ENCODE measurements around the gene METAP1D.

Gene METAP1D

GRCh38 chr2:172072706-172073105, 73.0 kb downstream of the METAP1D start:
- Histone ChIP-seq H3K9me3 (ENCODE audit: insufficient read depth, low read depth, low read length) (no peaks in the 10 kb centered on the region), H3K4me1 (ENCODE audit: insufficient read depth, low read length) (no peaks in the 10 kb centered on the region), H3K27ac (ENCODE audit: low read length) (no peak overlapping the region), H3K4me3 (ENCODE audit: low read length) (no peak overlapping the region), H3K27me3 (ENCODE audit: insufficient read depth, low read length) (peaks cover 28% of the 10 kb centered on the region), H3K36me3 (ENCODE audit: insufficient read depth, low read depth, low read length) (no peaks in the 10 kb centered on the region), H3K9ac (ENCODE audit: low read depth, low read length) (no peak overlapping the region)

GRCh38 chr2:172073518-172073917, 73.8 kb downstream of the METAP1D start:
- no peak overlapping the region for H3K9ac ChIP-seq (ENCODE audit: low read depth, low read length)
- H3K9me3 ChIP-seq (ENCODE audit: insufficient read depth, low read depth, low read length) = no peaks in the 10 kb centered on the region
- H3K4me3 ChIP-seq (ENCODE audit: low read length) = no peak overlapping the region
- no peaks in the 10 kb centered on the region for H3K36me3 ChIP-seq (ENCODE audit: insufficient read depth, low read depth, low read length)
- H3K27ac ChIP-seq (ENCODE audit: low read length) = no peak overlapping the region
- peaks cover 36% of the 10 kb centered on the region for H3K27me3 ChIP-seq (ENCODE audit: insufficient read depth, low read length)
- no peaks in the 10 kb centered on the region for H3K4me1 ChIP-seq (ENCODE audit: insufficient read depth, low read length)

GRCh38 chr2:172074254-172074653, 74.5 kb downstream of the METAP1D start:
- Histone ChIP-seq H3K27ac (ENCODE audit: low read length) (no peak overlapping the region), H3K9ac (ENCODE audit: low read depth, low read length) (no peak overlapping the region), H3K9me3 (ENCODE audit: insufficient read depth, low read depth, low read length) (no peaks in the 10 kb centered on the region), H3K36me3 (ENCODE audit: insufficient read depth, low read depth, low read length) (no peaks in the 10 kb centered on the region), H3K4me1 (ENCODE audit: insufficient read depth, low read length) (no peaks in the 10 kb centered on the region), H3K4me3 (ENCODE audit: low read length) (no peak overlapping the region), H3K27me3 (ENCODE audit: insufficient read depth, low read length) (peaks cover 43% of the 10 kb centered on the region)

- H3K4me1 ChIP-seq (ENCODE audit: insufficient read depth, low read length) = peaks cover 4% of the 10 kb centered on the region; the same call in 1 of the 2 replicates
- no peaks in the 10 kb centered on the region for H3K36me3 ChIP-seq (ENCODE audit: insufficient read depth, low read depth, low read length)
- H3K4me3 ChIP-seq (ENCODE audit: low read length) = no peak overlapping the region
- peaks cover 15% of the 10 kb centered on the region; the same call in 1 of the 2 replicates for H3K9me3 ChIP-seq (ENCODE audit: insufficient read depth, low read depth, low read length)
- H3K9ac ChIP-seq (ENCODE audit: low read depth, low read length) = no peak overlapping the region
- H3K27me3 ChIP-seq (ENCODE audit: insufficient read depth, low read length) = peaks cover 95% of the 10 kb centered on the region
- H3K27ac ChIP-seq (ENCODE audit: low read length) = no peak overlapping the region
Observed at GRCh38 chr2:172079416-172079815, 79.7 kb downstream of the METAP1D start.

GRCh38 chr2:172079838-172080640, 80.3 kb downstream of the METAP1D start:
- Histone ChIP-seq H3K9ac (ENCODE audit: low read depth, low read length) (no peak overlapping the region), H3K27me3 (ENCODE audit: insufficient read depth, low read length) (peaks cover 97% of the 10 kb centered on the region), H3K9me3 (ENCODE audit: insufficient read depth, low read depth, low read length) (peaks cover 15% of the 10 kb centered on the region; the same call in 1 of the 2 replicates), H3K4me1 (ENCODE audit: insufficient read depth, low read length) (peaks cover 4% of the 10 kb centered on the region; the same call in 1 of the 2 replicates), H3K27ac (ENCODE audit: low read length) (no peak overlapping the region), H3K4me3 (ENCODE audit: low read length) (no peak overlapping the region), H3K36me3 (ENCODE audit: insufficient read depth, low read depth, low read length) (no peaks in the 10 kb centered on the region)

- Histone ChIP-seq H3K4me1 (ENCODE audit: insufficient read depth, low read length) (peaks cover 4% of the 10 kb centered on the region; the same call in 1 of the 2 replicates), H3K4me3 (ENCODE audit: low read length) (peak overlapping the region; percentile 39; the same call in 1 of the 2 replicates), H3K27me3 (ENCODE audit: insufficient read depth, low read length) (peaks cover 97% of the 10 kb centered on the region)
Observed at GRCh38 chr2:172080641-172081220, 81.0 kb downstream of the METAP1D start.

GRCh38 chr2:172081221-172082022, 81.7 kb downstream of the METAP1D start:
- H3K4me1 ChIP-seq (ENCODE audit: insufficient read depth, low read length) = peaks cover 4% of the 10 kb centered on the region; the same call in 1 of the 2 replicates
- no peaks in the 10 kb centered on the region for H3K36me3 ChIP-seq (ENCODE audit: insufficient read depth, low read depth, low read length)
- peak overlapping the region; percentile 39; the same call in 1 of the 2 replicates for H3K4me3 ChIP-seq (ENCODE audit: low read length)
- H3K9me3 ChIP-seq (ENCODE audit: insufficient read depth, low read depth, low read length) = peaks cover 18% of the 10 kb centered on the region; the same call in 1 of the 2 replicates
- peaks cover 100% of the 10 kb centered on the region for H3K27me3 ChIP-seq (ENCODE audit: insufficient read depth, low read length)
- H3K9ac ChIP-seq (ENCODE audit: low read depth, low read length) = no peak overlapping the region
- H3K27ac ChIP-seq (ENCODE audit: low read length) = no peak overlapping the region

More at GRCh38 chr2:172080641-172081220, 81.0 kb downstream of the METAP1D start:
- Histone ChIP-seq H3K36me3 (ENCODE audit: insufficient read depth, low read depth, low read length) (no peaks in the 10 kb centered on the region), H3K9ac (ENCODE audit: low read depth, low read length) (no peak overlapping the region), H3K27ac (ENCODE audit: low read length) (no peak overlapping the region), H3K9me3 (ENCODE audit: insufficient read depth, low read depth, low read length) (peaks cover 15% of the 10 kb centered on the region; the same call in 1 of the 2 replicates)

GRCh38 chr2:172082105-172082943, 82.6 kb downstream of the METAP1D start:
- Histone ChIP-seq H3K27ac (ENCODE audit: low read length) (no peak overlapping the region), H3K9ac (ENCODE audit: low read depth, low read length) (no peak overlapping the region), H3K36me3 (ENCODE audit: insufficient read depth, low read depth, low read length) (no peaks in the 10 kb centered on the region), H3K4me1 (ENCODE audit: insufficient read depth, low read length) (peaks cover 7% of the 10 kb centered on the region; the same call in 1 of the 2 replicates), H3K9me3 (ENCODE audit: insufficient read depth, low read depth, low read length) (peaks cover 19% of the 10 kb centered on the region; the same call in 1 of the 2 replicates), H3K27me3 (ENCODE audit: insufficient read depth, low read length) (peaks cover 100% of the 10 kb centered on the region), H3K4me3 (ENCODE audit: low read length) (no peak overlapping the region)

- Histone ChIP-seq H3K4me3 (ENCODE audit: low read length) (no peak overlapping the region), H3K27me3 (ENCODE audit: insufficient read depth, low read length) (peaks cover 100% of the 10 kb centered on the region), H3K4me1 (ENCODE audit: insufficient read depth, low read length) (peaks cover 12% of the 10 kb centered on the region; the same call in 1 of the 2 replicates), H3K36me3 (ENCODE audit: insufficient read depth, low read depth, low read length) (no peaks in the 10 kb centered on the region), H3K27ac (ENCODE audit: low read length) (no peak overlapping the region), H3K9ac (ENCODE audit: low read depth, low read length) (no peak overlapping the region), H3K9me3 (ENCODE audit: insufficient read depth, low read depth, low read length) (peaks cover 19% of the 10 kb centered on the region; the same call in 1 of the 2 replicates)
Observed at GRCh38 chr2:172082944-172083627, 83.3 kb downstream of the METAP1D start.

GRCh38 chr2:172083628-172084394, 84.1 kb downstream of the METAP1D start:
- Histone ChIP-seq H3K27me3 (ENCODE audit: insufficient read depth, low read length) (peaks cover 100% of the 10 kb centered on the region), H3K9ac (ENCODE audit: low read depth, low read length) (no peak overlapping the region), H3K36me3 (ENCODE audit: insufficient read depth, low read depth, low read length) (no peaks in the 10 kb centered on the region), H3K27ac (ENCODE audit: low read length) (no peak overlapping the region), H3K9me3 (ENCODE audit: insufficient read depth, low read depth, low read length) (peaks cover 19% of the 10 kb centered on the region; the same call in 1 of the 2 replicates), H3K4me1 (ENCODE audit: insufficient read depth, low read length) (peaks cover 12% of the 10 kb centered on the region; the same call in 1 of the 2 replicates), H3K4me3 (ENCODE audit: low read length) (peak overlapping the region; percentile 64; the same call in 1 of the 2 replicates)
